ENCODE results near the gene CCL14.
"Not testable (repeated sequence)": the region's sequence is repeated elsewhere in the genome, so short reads cannot be mapped to it uniquely, and the experiment has no call there.

CCL14 gene

GRCh38 chr17:35984140-35984539, 2.4 kb downstream of the CCL14 start:
- DNase-seq = no peak

- no peak for DNase-seq
Observed at GRCh38 chr17:35982409-35983191, 3.9 kb downstream of the CCL14 start.

GRCh38 chr17:35981908-35982330, 4.6 kb downstream of the CCL14 start:
- no peak for DNase-seq

GRCh38 chr17:35981246-35981645, 5.3 kb downstream of the CCL14 start, which contains the start of gene CCL16:
Gene CCL16 (minus strand): TSS chr17:35981497. CDS start chr17:35981420, 77 bp downstream.
- DNase-seq = no peak

- DNase-seq = no peak
Observed at GRCh38 chr17:35978346-35978745, 8.2 kb downstream of the CCL14 start.

GRCh38 chr17:35977509-35977908, 9.0 kb downstream of the CCL14 start:
- no peak for DNase-seq

GRCh38 chr17:35973333-35974260, 12.9 kb downstream of the CCL14 start:
- DNase-seq = no peak

- DNase-seq = no peak
Observed at GRCh38 chr17:35972945-35973332, 13.6 kb downstream of the CCL14 start.

- DNase-seq = no peak
Observed at GRCh38 chr17:35972535-35972934, 14.0 kb downstream of the CCL14 start.

- DNase-seq = no peak
Observed at GRCh38 chr17:35972066-35972465, 14.5 kb downstream of the CCL14 start.

GRCh38 chr17:35969558-35970380, 16.8 kb downstream of the CCL14 start:
- no peak for DNase-seq

- DNase-seq = no peak
Observed at GRCh38 chr17:35968520-35969054, 17.9 kb downstream of the CCL14 start.

- DNase-seq = no peak
Observed at GRCh38 chr17:35965272-35965671, 21.3 kb downstream of the CCL14 start.

GRCh38 chr17:35963663-35964062, 22.9 kb downstream of the CCL14 start:
- DNase-seq = no peak

- DNase-seq = no peak
Observed at GRCh38 chr17:35953720-35954119, 32.8 kb downstream of the CCL14 start.

- no peak for DNase-seq
Observed at GRCh38 chr17:35949401-35949800, 37.1 kb downstream of the CCL14 start.

- no peak for DNase-seq
Observed at GRCh38 chr17:35948092-35948491, 38.4 kb downstream of the CCL14 start.

- DNase-seq = no peak
Observed at GRCh38 chr17:35947156-35947585, 39.4 kb downstream of the CCL14 start.

- DNase-seq = no peak
Observed at GRCh38 chr17:35944151-35944550, 42.4 kb downstream of the CCL14 start.

GRCh38 chr17:35943537-35943936, 43.0 kb downstream of the CCL14 start, which contains the start of gene LYZL6:
Gene LYZL6 (minus strand): TSS chr17:35943713. CDS start chr17:35939356, 4,357 bp downstream.
- no peak for DNase-seq

- DNase-seq = no peak
Observed at GRCh38 chr17:35942588-35943186, 43.8 kb downstream of the CCL14 start.

- DNase-seq = not testable (repeated sequence)
Observed at GRCh38 chr17:35938492-35938891, 48.0 kb downstream of the CCL14 start.

Data from T1000 (cell line).